HG02884 (cell line): ENCODE data around the gene DCAF4L1.
A peak's percentile ranks its signal among the peaks of the same experiment; 100 is the strongest.

Experiments used
- ATAC-seq: cut with Tn5 transposase; IDR thresholded peaks from one replicate; pipeline ENCODE4 v1.9.1; 2021; ENCODE audit warnings: mild to moderate bottlenecking, moderate library complexity; ENCODE audit not compliant: unreplicated experiment

The DCAF4L1 gene, protein sequence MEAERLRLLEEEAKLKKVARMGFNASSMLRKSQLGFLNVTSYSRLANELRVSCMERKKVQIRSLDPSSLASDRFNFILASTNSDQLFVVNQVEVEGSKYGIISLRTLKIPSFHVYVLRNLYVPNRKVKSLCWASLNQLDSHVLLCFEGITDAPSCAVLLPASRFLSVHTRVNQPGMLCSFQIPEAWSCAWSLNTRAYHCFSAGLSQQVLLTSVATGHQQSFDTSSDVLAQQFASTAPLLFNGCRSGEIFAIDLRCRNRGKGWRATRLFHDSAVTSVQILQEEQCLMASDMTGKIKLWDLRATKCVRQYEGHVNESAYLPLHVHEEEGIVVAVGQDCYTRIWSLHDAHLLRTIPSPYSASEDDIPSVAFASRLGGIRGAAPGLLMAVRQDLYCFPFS

DNA sequence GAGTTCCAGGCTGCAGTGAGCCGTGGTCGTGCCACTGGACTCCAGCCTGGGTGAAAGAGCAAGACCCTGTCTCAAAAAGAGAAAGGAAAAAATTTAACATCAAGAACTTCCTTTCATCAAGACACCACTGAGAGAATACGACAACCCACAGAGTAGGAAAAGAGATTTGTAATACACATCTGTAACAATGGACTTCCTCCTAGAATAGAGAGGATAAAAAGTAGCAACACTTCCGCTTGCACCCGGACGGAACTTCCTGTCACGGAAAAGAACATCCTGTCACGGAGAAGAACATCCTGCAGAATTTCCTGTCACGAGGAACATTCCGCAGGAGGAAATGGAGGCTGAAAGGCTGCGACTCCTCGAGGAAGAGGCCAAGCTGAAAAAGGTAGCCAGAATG is at the start of gene DCAF4L1:
Gene DCAF4L1, plus strand, starts transcription at position 301 of the 400 bp plus-strand sequence. Its CDS starts 37 bp downstream, at position 338.
- no peak for ATAC-seq

DNA sequence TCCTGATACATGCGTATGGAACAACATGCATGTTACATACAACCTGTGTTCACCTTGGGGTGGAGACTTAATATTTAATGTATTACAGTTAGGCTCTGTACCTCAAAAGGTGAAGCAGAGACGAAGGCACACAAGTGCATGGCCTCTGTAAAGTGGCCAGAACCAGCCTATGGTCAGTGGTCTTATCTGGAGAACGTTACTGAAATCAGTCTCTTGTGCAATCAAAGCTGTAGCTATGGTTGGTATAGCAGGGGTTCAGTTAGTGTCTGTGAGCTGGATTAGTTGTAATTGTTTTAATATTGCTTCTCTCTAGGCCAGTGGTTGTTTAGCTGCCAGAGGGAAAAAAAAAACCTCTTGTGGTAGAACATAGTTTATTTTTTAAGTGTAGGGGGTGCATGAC is 48.6 kb upstream of the DCAF4L1 start:
- ATAC-seq = no peak

DNA sequence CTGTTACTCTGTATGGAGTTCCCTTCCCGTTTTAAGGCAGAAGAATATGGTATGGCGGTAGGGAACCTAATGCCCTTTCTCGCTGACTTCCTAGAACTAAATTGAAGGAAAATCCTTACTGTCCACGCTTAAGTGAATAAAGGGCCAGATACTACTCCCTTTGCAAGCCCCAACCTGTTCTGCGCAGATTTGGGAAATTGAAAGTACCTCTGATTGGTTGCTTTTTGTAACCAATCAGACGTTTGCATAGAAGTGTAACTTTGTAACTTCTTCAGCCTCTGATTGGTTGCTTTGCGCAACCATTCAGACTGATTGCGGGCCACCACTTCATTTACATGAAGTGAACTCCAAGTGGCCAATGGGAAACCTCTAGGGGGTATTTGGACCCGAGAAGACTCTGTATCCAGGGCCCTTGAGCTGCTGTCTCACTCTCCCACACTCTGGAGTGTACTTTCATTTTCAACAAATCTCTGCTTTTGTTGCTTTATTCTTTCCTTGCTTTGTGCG is 47.5 kb upstream of the DCAF4L1 start:
- ATAC-seq = no peak

DNA sequence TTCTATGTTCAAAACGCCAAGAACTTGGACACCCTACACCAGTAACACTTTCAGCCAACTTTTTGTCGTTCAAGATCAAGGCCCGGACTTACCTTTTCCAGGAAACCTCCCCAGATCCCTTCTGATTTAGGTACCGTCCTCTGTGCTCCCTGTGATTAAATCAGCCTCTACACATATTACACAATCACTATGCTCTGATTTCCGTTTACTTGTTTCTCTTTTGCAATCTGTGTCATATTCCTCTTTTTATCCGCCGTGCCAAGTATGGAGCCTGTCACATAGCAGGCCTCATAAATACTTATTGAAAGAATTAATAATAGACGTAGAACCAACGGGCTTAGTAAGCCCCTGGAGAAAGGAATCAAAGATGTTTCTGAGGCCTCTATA is 47.0 kb upstream of the DCAF4L1 start:
- ATAC-seq = no peak

DNA sequence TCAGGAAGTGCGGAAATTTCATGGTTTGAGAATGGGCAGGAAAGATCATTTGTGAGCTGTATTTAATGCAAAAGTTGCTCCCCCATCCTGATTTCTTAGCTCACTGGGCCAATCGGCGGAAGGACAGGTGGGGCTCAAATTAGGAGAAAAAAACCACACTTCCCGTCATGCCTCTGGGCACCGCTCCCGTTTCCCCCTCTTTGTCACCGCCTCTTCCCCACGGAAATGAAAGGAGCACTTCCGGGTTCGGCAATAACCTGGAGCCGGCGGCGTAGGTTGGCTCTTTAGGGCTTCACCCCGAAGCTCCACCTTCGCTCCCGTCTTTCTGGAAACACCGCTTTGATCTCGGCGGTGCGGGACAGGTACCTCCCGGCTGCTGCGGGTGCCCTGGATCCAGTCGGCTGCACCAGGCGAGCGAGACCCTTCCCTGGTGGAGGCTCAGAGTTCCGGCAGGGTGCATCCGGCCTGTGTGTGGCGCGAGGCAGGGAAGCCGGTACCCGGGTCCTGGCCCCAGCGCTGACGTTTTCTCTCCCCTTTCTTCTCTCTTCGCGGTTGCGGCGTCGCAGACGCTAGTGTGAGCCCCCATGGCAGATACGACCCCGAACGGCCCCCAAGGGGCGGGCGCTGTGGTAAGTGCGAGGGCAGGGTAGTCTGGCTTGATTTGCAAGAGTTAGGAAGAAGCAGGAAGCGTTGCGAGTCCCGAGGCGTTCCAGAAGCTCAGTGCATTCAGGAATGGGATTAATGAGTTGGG is 46.5 kb upstream of the DCAF4L1 start, which contains the start of gene TMEM33:
Gene TMEM33, plus strand, starts transcription at position 529 of the 751 bp plus-strand sequence. Its CDS starts 56 bp downstream, at position 585.
- ATAC-seq = peak; percentile 91

DNA sequence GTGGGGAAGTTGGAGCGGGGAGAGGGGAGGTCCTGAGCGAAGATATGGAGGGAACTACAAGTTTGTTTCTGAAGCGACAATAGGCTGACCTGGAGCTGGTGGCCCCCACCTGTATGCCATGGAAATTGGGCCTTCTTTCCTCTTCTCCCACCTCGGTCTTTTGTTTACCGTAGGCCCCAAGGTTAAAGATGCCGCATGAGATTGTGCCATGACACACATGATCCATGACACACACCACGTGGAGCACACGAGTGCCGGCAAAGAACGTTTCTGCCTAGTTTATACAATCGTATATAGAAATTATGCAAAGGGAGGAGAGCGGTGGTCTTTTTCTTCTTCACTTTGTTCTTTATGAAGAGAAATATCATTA is 45.9 kb upstream of the DCAF4L1 start:
- peak; percentile 6 for ATAC-seq

DNA sequence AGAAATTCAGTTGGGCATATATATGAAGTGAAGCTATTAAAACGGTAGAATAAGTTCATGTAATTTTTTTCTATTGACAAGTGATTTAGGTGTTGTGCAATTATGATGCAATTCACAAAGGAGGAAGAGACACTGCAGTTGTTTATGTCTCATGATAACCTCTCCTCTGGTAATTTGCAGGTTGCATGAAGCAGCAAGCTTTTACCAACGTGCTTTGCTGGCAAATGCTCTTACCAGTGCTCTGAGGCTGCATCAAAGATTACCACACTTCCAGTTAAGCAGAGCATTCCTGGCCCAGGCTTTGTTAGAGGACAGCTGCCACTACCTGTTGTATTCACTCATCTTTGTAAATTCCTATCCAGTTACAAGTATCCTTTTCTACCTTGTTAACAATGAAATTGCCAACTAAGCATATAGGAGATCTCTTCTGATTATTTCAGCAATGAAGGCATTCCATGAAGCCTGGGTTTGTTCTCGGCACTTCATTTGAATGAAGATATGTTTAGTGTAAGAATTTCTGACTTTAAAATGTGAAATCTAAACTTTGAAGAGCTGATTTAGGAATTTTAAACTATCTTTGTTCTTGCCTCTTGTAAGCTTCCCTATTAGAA is 42.4 kb upstream of the DCAF4L1 start:
- no peak for ATAC-seq

DNA sequence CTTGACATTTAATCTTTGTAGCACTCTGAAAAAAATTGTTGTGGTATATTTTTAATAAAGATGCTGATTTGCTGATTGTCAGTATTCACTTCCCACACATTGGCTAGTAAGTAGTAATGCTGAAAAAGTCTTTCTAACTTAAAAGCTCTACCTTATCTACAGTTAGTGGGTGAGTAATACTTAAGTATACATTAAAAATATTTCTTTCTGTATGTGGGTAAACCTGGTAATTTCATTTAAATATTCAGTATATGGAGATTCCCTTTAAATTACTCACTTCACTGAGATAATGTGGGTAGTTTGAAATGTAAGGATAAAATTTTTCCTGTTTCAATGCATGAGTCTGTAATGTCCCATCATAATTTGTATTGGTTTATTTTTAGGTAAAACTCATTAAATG is 40.7 kb upstream of the DCAF4L1 start:
- no peak for ATAC-seq

DNA sequence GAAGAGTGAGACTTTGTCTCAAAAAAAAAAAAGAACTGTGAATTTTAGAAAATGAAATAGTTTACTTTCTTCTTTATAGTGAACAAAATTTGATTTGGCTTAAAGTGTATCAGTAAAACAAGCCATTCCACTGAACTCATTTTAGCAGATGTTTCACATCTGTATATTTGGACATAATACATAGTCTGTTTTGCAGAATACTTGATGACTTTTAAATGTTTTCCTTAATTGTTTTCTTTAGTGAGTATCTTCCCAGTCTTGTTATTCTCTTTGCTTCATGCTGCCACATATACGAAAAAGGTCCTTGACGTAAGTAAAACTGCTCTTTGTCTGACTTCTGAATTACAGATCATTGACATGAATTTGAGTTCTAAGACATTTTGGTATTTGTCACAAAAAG is 38.0 kb upstream of the DCAF4L1 start:
- no peak for ATAC-seq

DNA sequence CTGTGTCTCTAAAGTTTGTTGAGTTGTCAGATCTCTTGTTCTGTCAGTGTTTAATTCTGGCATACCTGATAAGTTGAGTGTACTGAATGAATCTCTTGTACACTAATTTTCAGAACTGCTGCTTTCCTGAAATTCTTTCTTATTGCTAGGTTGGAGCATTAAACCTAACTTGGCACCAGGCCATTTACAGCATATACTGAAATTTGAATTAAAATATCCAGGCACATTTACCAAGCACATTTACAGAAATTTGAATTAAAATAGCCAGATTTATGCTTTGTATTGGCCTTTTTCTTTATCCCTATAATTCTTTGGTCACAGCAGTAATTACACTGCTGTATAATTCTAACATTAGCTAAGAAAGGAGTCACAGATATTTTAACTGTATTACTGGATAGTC is 37.5 kb upstream of the DCAF4L1 start:
- no peak for ATAC-seq

DNA sequence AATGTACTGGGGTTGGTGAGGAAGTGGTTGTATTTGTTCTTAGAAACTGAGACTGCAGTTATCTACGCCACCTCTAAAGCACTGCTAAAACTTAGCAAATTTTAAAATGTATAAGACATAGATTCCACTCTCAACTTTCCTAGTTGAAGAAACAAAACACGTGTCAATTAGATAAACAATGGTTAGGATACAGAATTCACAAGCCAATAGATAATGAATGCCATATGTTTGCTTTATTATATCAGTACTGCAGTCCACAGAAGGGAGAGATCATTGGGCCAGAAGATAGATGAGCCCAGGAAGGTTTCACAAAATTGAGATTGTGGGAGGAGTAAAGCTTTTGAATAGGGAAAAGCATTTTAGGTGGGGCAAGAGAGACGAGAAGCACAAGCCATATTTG is 32.0 kb upstream of the DCAF4L1 start:
- ATAC-seq = no peak

DNA sequence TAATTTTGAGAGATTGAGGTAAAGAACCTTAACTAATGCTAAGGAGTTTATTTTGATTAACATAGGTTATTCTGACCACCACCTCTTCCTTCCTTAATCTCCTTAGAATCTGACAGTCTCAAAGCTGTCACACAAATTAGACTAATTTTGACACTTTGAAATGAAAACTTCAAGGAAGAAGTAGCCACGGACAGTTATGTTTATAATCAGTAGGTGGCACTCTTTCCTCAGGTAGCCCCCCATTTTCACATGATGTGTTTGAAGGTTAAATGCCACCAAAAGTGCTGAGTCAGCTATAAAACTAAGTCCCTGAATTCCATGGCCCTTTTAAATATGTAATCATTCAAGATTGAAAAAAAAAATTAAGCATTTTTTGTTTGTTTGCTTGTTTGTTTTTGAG is 23.9 kb upstream of the DCAF4L1 start:
- no peak for ATAC-seq

DNA sequence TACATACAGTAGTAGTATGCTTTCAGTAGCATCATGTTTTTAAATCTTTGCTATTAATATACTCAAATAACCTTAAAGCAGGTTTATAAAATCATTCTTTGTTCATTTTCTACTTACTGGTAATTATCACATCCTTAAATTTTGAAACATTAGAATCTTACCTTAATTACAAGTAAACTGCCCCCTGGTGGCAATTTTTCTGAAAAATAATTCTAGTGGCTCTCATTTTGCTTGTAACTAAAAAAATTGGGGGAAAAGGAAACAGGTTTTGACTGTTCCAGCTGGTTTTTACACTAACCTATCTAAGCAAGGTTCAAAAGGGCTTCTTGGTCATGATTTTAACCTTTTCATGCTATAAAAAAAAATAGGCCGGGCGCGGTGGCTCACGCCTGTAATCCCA is 18.5 kb upstream of the DCAF4L1 start:
- ATAC-seq = no peak

DNA sequence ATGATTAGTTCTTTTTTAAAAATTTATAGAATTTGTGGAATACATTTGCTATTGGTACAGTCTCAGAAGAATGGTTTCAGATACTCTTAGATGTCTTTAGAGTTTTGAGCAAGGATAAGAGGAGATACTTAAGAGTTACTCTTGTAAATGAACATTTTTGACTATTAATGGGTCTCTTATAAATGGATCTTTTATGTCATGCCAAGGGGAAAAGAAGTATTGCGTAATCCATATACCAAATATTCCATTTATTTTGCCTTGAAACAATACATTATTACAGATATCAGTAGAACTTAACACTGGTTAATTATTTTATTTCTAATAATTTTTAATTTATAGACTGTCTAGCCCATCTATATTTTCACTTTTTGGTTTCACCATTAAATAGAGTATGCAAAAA is 17.2 kb upstream of the DCAF4L1 start:
- no peak for ATAC-seq

DNA sequence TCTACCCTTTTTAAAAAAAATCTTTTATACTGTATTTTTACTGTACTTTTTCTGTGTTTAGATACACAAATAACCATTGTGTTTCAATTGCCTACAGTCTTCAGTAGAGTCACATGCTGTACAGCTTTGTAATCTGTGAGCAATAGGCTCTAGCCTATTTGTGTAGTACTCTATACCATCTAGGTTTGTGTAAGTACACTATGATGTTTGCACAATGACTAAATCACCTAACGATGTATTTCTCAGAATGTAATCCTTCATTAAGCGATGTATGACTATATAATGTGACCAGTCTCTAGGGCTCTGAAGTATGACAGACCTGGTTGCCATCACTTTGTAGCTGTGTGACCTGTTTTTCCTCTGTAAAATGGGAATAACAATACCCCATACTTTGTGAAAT is 14.2 kb upstream of the DCAF4L1 start:
- ATAC-seq = no peak

DNA sequence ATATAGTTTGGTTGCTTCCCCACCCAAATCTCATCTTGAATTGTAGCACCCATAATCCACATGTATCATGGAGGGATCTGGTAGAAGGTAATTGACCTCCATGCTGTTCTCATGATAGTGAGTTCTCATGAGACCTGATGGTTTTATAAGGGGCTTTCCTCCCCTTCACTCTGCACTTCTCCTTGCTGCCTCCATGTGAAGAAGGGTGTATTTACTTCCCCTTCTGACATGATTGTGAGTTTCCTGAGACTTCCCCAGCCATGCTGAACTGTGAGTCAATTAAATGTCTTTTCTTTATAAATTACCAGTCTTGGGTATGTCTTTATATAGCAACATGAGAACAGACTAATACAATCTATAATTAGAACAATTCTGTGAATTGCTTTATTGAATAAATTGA is 11.9 kb upstream of the DCAF4L1 start:
- ATAC-seq = no peak

DNA sequence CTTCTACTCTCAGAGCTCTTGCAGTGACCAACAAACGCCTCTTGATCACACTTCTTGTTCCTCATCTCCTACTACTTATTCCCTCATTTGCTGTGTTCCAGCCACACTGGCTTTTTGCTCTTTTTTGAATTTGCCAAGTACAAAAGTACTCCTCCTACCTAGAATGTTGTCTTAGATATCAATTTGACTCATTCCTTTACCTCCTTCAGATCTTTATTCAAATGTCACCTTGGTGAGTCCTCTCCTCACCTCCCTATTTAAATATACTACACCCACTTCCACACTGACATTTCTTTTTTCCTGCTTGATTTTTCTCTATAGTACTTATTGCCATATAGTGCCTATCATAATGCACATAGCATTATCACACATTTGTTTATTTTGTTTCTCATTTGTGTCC is 6.2 kb upstream of the DCAF4L1 start:
- ATAC-seq = no peak

DNA sequence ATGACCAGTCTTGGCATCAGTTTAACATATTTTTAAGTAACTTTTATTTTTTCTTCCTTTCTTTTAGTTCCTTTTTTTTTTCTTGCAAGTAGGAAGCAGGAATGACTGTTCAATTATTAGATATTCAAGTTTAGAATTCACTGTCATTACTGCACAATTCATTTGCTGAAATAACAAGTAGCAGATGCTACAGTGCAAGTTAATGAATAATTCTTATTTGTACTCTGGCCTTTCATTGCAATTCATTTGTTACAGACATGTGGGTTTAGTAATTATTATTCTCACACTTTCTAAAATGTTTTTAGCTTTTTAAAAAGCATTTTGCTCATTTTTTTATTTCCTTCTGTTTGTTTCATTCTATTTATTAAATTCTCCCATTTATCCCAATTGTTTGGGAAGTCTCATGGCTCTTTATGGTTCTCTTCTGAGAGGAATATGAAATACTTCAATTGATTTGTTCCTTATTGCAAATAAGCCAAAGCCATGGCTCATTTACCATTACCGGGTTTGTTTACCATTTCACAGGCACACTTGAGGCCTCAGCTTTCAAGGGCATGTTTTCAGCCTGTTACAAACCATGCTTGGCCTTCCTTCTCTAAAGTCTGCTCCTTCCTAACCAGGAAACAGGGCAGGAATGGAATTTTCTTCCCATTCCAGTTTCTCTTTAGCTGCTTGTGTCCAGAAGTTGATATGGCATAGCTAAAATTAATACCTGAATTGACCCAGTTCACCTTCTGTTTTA is 4.6 kb upstream of the DCAF4L1 start:
- ATAC-seq = no peak

DNA sequence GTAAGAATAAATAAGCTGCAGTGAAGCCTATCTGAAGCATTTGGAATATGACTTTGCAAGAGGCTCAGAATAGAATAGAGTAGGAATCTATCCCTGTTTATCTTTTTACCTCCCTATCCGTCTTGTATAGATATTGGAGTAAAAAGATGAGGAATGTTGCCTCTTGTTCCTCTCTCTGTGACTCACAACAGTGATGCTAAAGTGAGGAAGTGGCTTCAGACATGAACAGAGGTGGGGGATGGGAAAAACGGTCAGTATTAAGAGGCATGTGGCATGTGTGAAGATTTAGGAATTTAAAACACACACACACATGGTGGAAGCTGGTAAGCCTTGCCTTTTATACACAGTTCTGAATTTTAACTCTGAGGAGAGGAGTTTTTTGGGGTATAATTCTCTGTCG is 3.8 kb upstream of the DCAF4L1 start:
- ATAC-seq = no peak

DNA sequence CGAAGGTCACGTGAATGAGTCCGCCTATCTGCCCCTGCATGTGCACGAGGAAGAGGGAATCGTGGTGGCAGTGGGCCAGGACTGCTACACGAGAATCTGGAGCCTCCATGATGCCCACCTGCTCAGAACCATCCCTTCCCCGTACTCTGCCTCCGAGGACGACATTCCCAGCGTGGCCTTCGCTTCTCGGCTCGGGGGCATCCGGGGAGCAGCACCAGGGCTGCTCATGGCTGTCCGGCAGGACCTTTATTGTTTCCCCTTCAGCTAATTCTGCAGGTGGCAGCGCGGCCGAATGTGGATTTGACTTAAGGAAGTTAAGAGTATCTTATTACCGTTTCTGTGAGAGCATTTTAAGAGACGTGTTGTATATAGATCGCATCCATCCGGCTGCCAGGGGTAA is 1.2 kb downstream of the DCAF4L1 start:
- ATAC-seq = no peak

DNA sequence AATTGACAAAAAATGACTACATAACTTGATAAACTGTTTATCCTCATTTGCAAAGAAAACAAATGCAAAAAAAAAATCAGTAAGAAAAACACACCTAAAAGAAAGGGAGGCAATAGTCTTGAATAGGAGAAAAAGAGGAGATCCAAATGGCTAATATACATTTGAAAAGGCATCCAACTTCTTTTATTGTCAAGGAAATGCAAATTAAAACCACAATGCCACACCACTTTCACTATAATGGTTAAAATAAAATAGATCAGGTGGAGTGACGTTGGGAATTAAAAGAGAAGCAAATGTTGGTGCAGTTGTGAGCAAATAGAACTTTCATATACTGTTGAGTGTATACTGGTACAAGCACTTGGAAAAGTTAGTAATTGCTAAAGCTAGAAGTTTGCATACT is 3.6 kb downstream of the DCAF4L1 start:
- no peak for ATAC-seq
